ENCODE measurements around the gene SLC24A4.

Gene SLC24A4

GRCh38 chr14:92386165-92386564 lies 63.2 kb downstream of the SLC24A4 start:
- Histone ChIP-seq H3K27me3 (ENCODE audit: control insufficient read depth in 3 of 3, insufficient read depth in 3 of 3, low read depth in 1 of 3, low read length in 3 of 3) (peaks cover 0 to 2% (median 0%) of the 10 kb centered on the region in 3 experiments), H3K23ac (ENCODE audit: low read depth, low read length, poor library complexity) (no peak overlapping the region), H2AFZ (ENCODE audit: low read length) (no peak overlapping the region), H3K18ac (ENCODE audit: low read length) (no peak overlapping the region), H2BK120ac (ENCODE audit: low read depth, low read length) (no peak overlapping the region), H2BK5ac (ENCODE audit: low read length) (no peak overlapping the region), H2BK12ac (ENCODE audit: low read length) (no peak overlapping the region), H2BK15ac (ENCODE audit: low read length) (no peak overlapping the region), H3K27ac (replicated peaks; ENCODE audit: low read length) (no peak overlapping the region), H3K9me3 (replicated peaks in 1 of 2; ENCODE audit: control insufficient read depth in 2 of 2, insufficient read depth in 1 of 2, low read depth in 1 of 2, low read length in 2 of 2) (peaks cover 0 to 2% of the 10 kb centered on the region in 2 donors), H3K79me1 (ENCODE audit: low read depth, low read length) (no peaks in the 10 kb centered on the region), H4K8ac (ENCODE audit: low read depth, low read length) (no peak overlapping the region), H3K4me2 (ENCODE audit: insufficient read depth, low read length, poor library complexity, severe bottlenecking) (no peak overlapping the region), H3K9ac (ENCODE audit: low read depth, low read length, poor library complexity) (no peak overlapping the region), H3K4ac (ENCODE audit: low read length) (no peak overlapping the region), H3K36me3 (replicated peaks in 1 of 2; ENCODE audit: control insufficient read depth in 2 of 2, insufficient read depth in 2 of 2, low read length in 2 of 2) (no peaks in the 10 kb centered on the region), H3K4me3 (ENCODE audit: low read length in 2 of 2) (no peak overlapping the region), H3K4me1 (ENCODE audit: control insufficient read depth in 2 of 2, insufficient read depth in 1 of 2, low read depth in 1 of 2, low read length in 2 of 2) (no peaks in the 10 kb centered on the region), H4K91ac (ENCODE audit: low read depth, low read length, poor library complexity) (no peak overlapping the region), H3K14ac (ENCODE audit: low read length) (no peak overlapping the region), H2AK5ac (ENCODE audit: low read depth, low read length) (no peak overlapping the region)
- no peak for DNase-seq (ENCODE audit: low spot score)
- WGBS, 2 donors (ENCODE audit: extremely low coverage in 2 of 2, insufficient read length in 2 of 2, insufficient replicate concordance in 1 of 2) = no CpG with 5 or more reads among the region's 5 CpGs

- H3K79me1 ChIP-seq (ENCODE audit: low read depth, low read length) = no peaks in the 10 kb centered on the region
- DNase-seq (ENCODE audit: low spot score) = no peak
- no peak overlapping the region for H2AK5ac ChIP-seq (ENCODE audit: low read depth, low read length)
- no peak overlapping the region for H2BK12ac ChIP-seq (ENCODE audit: low read length)
- no peak overlapping the region for H2BK120ac ChIP-seq (ENCODE audit: low read depth, low read length)
- no peak overlapping the region for H3K4me3 ChIP-seq (ENCODE audit: low read length in 2 of 2)
- no peak overlapping the region for H4K91ac ChIP-seq (ENCODE audit: low read depth, low read length, poor library complexity)
- H3K18ac ChIP-seq (ENCODE audit: low read length) = no peak overlapping the region
- H2AFZ ChIP-seq (ENCODE audit: low read length) = no peak overlapping the region
- WGBS, 2 donors (ENCODE audit: extremely low coverage in 2 of 2, insufficient read length in 2 of 2, insufficient replicate concordance in 1 of 2) = no CpG with 5 or more reads among the region's 9 CpGs
- H3K9me3 ChIP-seq (replicated peaks in 1 of 2; ENCODE audit: control insufficient read depth in 2 of 2, insufficient read depth in 1 of 2, low read depth in 1 of 2, low read length in 2 of 2) = peaks cover 0 to 2% of the 10 kb centered on the region in 2 donors
- no peak overlapping the region for H2BK15ac ChIP-seq (ENCODE audit: low read length)
- H3K27ac ChIP-seq (replicated peaks; ENCODE audit: low read length) = no peak overlapping the region
- H3K23ac ChIP-seq (ENCODE audit: low read depth, low read length, poor library complexity) = no peak overlapping the region
- H3K27me3 ChIP-seq (ENCODE audit: control insufficient read depth in 3 of 3, insufficient read depth in 3 of 3, low read depth in 1 of 3, low read length in 3 of 3) = peaks cover 0 to 2% (median 0%) of the 10 kb centered on the region in 3 experiments
- H2BK5ac ChIP-seq (ENCODE audit: low read length) = no peak overlapping the region
- H3K14ac ChIP-seq (ENCODE audit: low read length) = no peak overlapping the region
- no peaks in the 10 kb centered on the region for H3K36me3 ChIP-seq (replicated peaks in 1 of 2; ENCODE audit: control insufficient read depth in 2 of 2, insufficient read depth in 2 of 2, low read length in 2 of 2)
- H3K4ac ChIP-seq (ENCODE audit: low read length) = no peak overlapping the region
- H3K4me2 ChIP-seq (ENCODE audit: insufficient read depth, low read length, poor library complexity, severe bottlenecking) = no peak overlapping the region
- H4K8ac ChIP-seq (ENCODE audit: low read depth, low read length) = no peak overlapping the region
- H3K4me1 ChIP-seq (ENCODE audit: control insufficient read depth in 2 of 2, insufficient read depth in 1 of 2, low read depth in 1 of 2, low read length in 2 of 2) = no peaks in the 10 kb centered on the region
- H3K9ac ChIP-seq (ENCODE audit: low read depth, low read length, poor library complexity) = no peak overlapping the region
These were observed 63.7 kb downstream of the SLC24A4 start for GRCh38 chr14:92386637-92387036.

GRCh38 chr14:92387578-92387977 lies 64.6 kb downstream of the SLC24A4 start:
- H3K4me2 ChIP-seq (ENCODE audit: insufficient read depth, low read length, poor library complexity, severe bottlenecking) = no peak overlapping the region
- no peak overlapping the region for H2AFZ ChIP-seq (ENCODE audit: low read length)
- whole genome bisulfite sequencing, 2 donors (ENCODE audit: extremely low coverage in 2 of 2, insufficient read length in 2 of 2, insufficient replicate concordance in 1 of 2) = no CpG with 5 or more reads among the region's 1 CpG
- H4K91ac ChIP-seq (ENCODE audit: low read depth, low read length, poor library complexity) = no peak overlapping the region
- no peaks in the 10 kb centered on the region for H3K36me3 ChIP-seq (replicated peaks in 1 of 2; ENCODE audit: control insufficient read depth in 2 of 2, insufficient read depth in 2 of 2, low read length in 2 of 2)
- no peak overlapping the region for H2AK5ac ChIP-seq (ENCODE audit: low read depth, low read length)
- H3K9me3 ChIP-seq (replicated peaks in 1 of 2; ENCODE audit: control insufficient read depth in 2 of 2, insufficient read depth in 1 of 2, low read depth in 1 of 2, low read length in 2 of 2) = peaks cover 0 to 2% of the 10 kb centered on the region in 2 donors
- H3K9ac ChIP-seq (ENCODE audit: low read depth, low read length, poor library complexity) = no peak overlapping the region
- no peaks in the 10 kb centered on the region for H3K79me1 ChIP-seq (ENCODE audit: low read depth, low read length)
- peaks cover 0 to 2% (median 0%) of the 10 kb centered on the region in 3 experiments for H3K27me3 ChIP-seq (ENCODE audit: control insufficient read depth in 3 of 3, insufficient read depth in 3 of 3, low read depth in 1 of 3, low read length in 3 of 3)
- H3K4ac ChIP-seq (ENCODE audit: low read length) = no peak overlapping the region
- H2BK5ac ChIP-seq (ENCODE audit: low read length) = no peak overlapping the region
- H2BK120ac ChIP-seq (ENCODE audit: low read depth, low read length) = no peak overlapping the region
- no peak overlapping the region for H3K4me3 ChIP-seq (ENCODE audit: low read length in 2 of 2)
- H3K4me1 ChIP-seq (ENCODE audit: control insufficient read depth in 2 of 2, insufficient read depth in 1 of 2, low read depth in 1 of 2, low read length in 2 of 2) = no peaks in the 10 kb centered on the region
- no peak overlapping the region for H3K18ac ChIP-seq (ENCODE audit: low read length)
- H2BK15ac ChIP-seq (ENCODE audit: low read length) = no peak overlapping the region
- no peak overlapping the region for H3K14ac ChIP-seq (ENCODE audit: low read length)
- no peak overlapping the region for H4K8ac ChIP-seq (ENCODE audit: low read depth, low read length)
- H2BK12ac ChIP-seq (ENCODE audit: low read length) = no peak overlapping the region
- H3K23ac ChIP-seq (ENCODE audit: low read depth, low read length, poor library complexity) = no peak overlapping the region
- H3K27ac ChIP-seq (replicated peaks; ENCODE audit: low read length) = no peak overlapping the region
- no peak for DNase-seq (ENCODE audit: low spot score)

GRCh38 chr14:92389598-92390158 lies 66.7 kb downstream of the SLC24A4 start:
- Histone ChIP-seq H2BK120ac (ENCODE audit: low read depth, low read length) (no peak overlapping the region), H3K18ac (ENCODE audit: low read length) (peak overlapping the region; percentile 44), H3K9me3 (replicated peaks in 1 of 2; ENCODE audit: control insufficient read depth in 2 of 2, insufficient read depth in 1 of 2, low read depth in 1 of 2, low read length in 2 of 2) (peaks cover 0 to 2% of the 10 kb centered on the region in 2 donors), H4K91ac (ENCODE audit: low read depth, low read length, poor library complexity) (no peak overlapping the region), H3K4me3 (ENCODE audit: low read length in 2 of 2) (no peak overlapping the region), H2BK5ac (ENCODE audit: low read length) (no peak overlapping the region), H3K4me2 (ENCODE audit: insufficient read depth, low read length, poor library complexity, severe bottlenecking) (no peak overlapping the region), H2AK5ac (ENCODE audit: low read depth, low read length) (peak overlapping the region; percentile 54), H3K14ac (ENCODE audit: low read length) (no peak overlapping the region), H3K79me1 (ENCODE audit: low read depth, low read length) (no peaks in the 10 kb centered on the region), H3K27me3 (ENCODE audit: control insufficient read depth in 3 of 3, insufficient read depth in 3 of 3, low read depth in 1 of 3, low read length in 3 of 3) (no peaks in the 10 kb centered on the region), H3K36me3 (replicated peaks in 1 of 2; ENCODE audit: control insufficient read depth in 2 of 2, insufficient read depth in 2 of 2, low read length in 2 of 2) (no peaks in the 10 kb centered on the region), H3K9ac (ENCODE audit: low read depth, low read length, poor library complexity) (no peak overlapping the region), H3K23ac (ENCODE audit: low read depth, low read length, poor library complexity) (no peak overlapping the region), H2BK12ac (ENCODE audit: low read length) (no peak overlapping the region), H3K4me1 (ENCODE audit: control insufficient read depth in 2 of 2, insufficient read depth in 1 of 2, low read depth in 1 of 2, low read length in 2 of 2) (no peaks in the 10 kb centered on the region), H3K4ac (ENCODE audit: low read length) (no peak overlapping the region), H2AFZ (ENCODE audit: low read length) (no peak overlapping the region), H3K27ac (replicated peaks; ENCODE audit: low read length) (no peak overlapping the region), H2BK15ac (ENCODE audit: low read length) (no peak overlapping the region), H4K8ac (ENCODE audit: low read depth, low read length) (no peak overlapping the region)
- DNase-seq (ENCODE audit: low spot score) = no peak
- no CpG with 5 or more reads among the region's 12 CpGs for WGBS, 2 donors (ENCODE audit: extremely low coverage in 2 of 2, insufficient read length in 2 of 2, insufficient replicate concordance in 1 of 2)
